ENCODE results near the gene IFNW1.

IFNW1 gene

GRCh38 chr9:21165516-21165915 lies 23.9 kb upstream of the IFNW1 start:
- Histone ChIP-seq H3F3A (ENCODE audit: insufficient read depth, low read length) (no peaks in the 10 kb centered on the region), H4K20me1 (ENCODE audit: insufficient read depth, low read length) (no peaks in the 10 kb centered on the region), H3K27me3 (ENCODE audit: insufficient read depth, low read length) (no peaks in the 10 kb centered on the region), H3K9me3 (ENCODE audit: low read length) (no peaks in the 10 kb centered on the region), H3K36me3 (ENCODE audit: insufficient read depth, low read length) (no peaks in the 10 kb centered on the region), H3K9me2 (ENCODE audit: low read depth, low read length) (no peaks in the 10 kb centered on the region), H3K9ac (ENCODE audit: low read length) (no peak overlapping the region), H2AFZ (ENCODE audit: low read length) (no peak overlapping the region), H3K4me3 (ENCODE audit: low read depth, low read length, poor library complexity, severe bottlenecking) (no peak overlapping the region), H3K79me2 (ENCODE audit: insufficient read depth, low read length) (no peaks in the 10 kb centered on the region), H3K27ac (ENCODE audit: low read depth, low read length, poor library complexity, severe bottlenecking) (no peak overlapping the region), H3K4me1 (ENCODE audit: insufficient read depth, low read length, severe bottlenecking) (no peaks in the 10 kb centered on the region), H3K4me2 (ENCODE audit: low read length) (no peak overlapping the region)
- TF ChIP-seq CTCF (IDR thresholded peaks at IDR 0.05; ENCODE audit: low read length), result no peak
- TF ChIP-seq EZH2 (IDR thresholded peaks at IDR 0.05; ENCODE audit: borderline replicate concordance, low read length), result no peak

- Histone ChIP-seq H3K27ac (ENCODE audit: low read depth, low read length, poor library complexity, severe bottlenecking) (no peak overlapping the region), H3K4me1 (ENCODE audit: insufficient read depth, low read length, severe bottlenecking) (no peaks in the 10 kb centered on the region), H3K9me3 (ENCODE audit: low read length) (no peaks in the 10 kb centered on the region), H3K79me2 (ENCODE audit: insufficient read depth, low read length) (no peaks in the 10 kb centered on the region), H4K20me1 (ENCODE audit: insufficient read depth, low read length) (no peaks in the 10 kb centered on the region), H3K4me3 (ENCODE audit: low read depth, low read length, poor library complexity, severe bottlenecking) (no peak overlapping the region), H3F3A (ENCODE audit: insufficient read depth, low read length) (no peaks in the 10 kb centered on the region), H3K27me3 (ENCODE audit: insufficient read depth, low read length) (no peaks in the 10 kb centered on the region), H2AFZ (ENCODE audit: low read length) (no peak overlapping the region), H3K36me3 (ENCODE audit: insufficient read depth, low read length) (no peaks in the 10 kb centered on the region), H3K9me2 (ENCODE audit: low read depth, low read length) (no peaks in the 10 kb centered on the region), H3K4me2 (ENCODE audit: low read length) (no peak overlapping the region), H3K9ac (ENCODE audit: low read length) (no peak overlapping the region)
- TF ChIP-seq CTCF (IDR thresholded peaks at IDR 0.05; ENCODE audit: low read length), result no peak
- no peak for TF ChIP-seq EZH2 (IDR thresholded peaks at IDR 0.05; ENCODE audit: borderline replicate concordance, low read length)
Observed at GRCh38 chr9:21160178-21160577, 18.5 kb upstream of the IFNW1 start.

GRCh38 chr9:21155501-21155900 lies 13.9 kb upstream of the IFNW1 start:
- Histone ChIP-seq H3K27ac (ENCODE audit: low read depth, low read length, poor library complexity, severe bottlenecking) (no peak overlapping the region), H3K79me2 (ENCODE audit: insufficient read depth, low read length) (no peaks in the 10 kb centered on the region), H3K9me2 (ENCODE audit: low read depth, low read length) (no peaks in the 10 kb centered on the region), H3K27me3 (ENCODE audit: insufficient read depth, low read length) (no peaks in the 10 kb centered on the region), H3K4me3 (ENCODE audit: low read depth, low read length, poor library complexity, severe bottlenecking) (no peak overlapping the region), H2AFZ (ENCODE audit: low read length) (no peak overlapping the region), H3F3A (ENCODE audit: insufficient read depth, low read length) (no peaks in the 10 kb centered on the region), H3K9ac (ENCODE audit: low read length) (no peak overlapping the region), H3K4me2 (ENCODE audit: low read length) (no peak overlapping the region), H4K20me1 (ENCODE audit: insufficient read depth, low read length) (no peaks in the 10 kb centered on the region), H3K9me3 (ENCODE audit: low read length) (no peaks in the 10 kb centered on the region), H3K4me1 (ENCODE audit: insufficient read depth, low read length, severe bottlenecking) (no peaks in the 10 kb centered on the region), H3K36me3 (ENCODE audit: insufficient read depth, low read length) (no peaks in the 10 kb centered on the region)
- TF ChIP-seq CTCF (IDR thresholded peaks at IDR 0.05; ENCODE audit: low read length), result no peak
- no peak for TF ChIP-seq EZH2 (IDR thresholded peaks at IDR 0.05; ENCODE audit: borderline replicate concordance, low read length)

Data from OCI-LY1 (cell line).